ENCODE results near the gene NAV2.

NAV2 gene

DNA sequence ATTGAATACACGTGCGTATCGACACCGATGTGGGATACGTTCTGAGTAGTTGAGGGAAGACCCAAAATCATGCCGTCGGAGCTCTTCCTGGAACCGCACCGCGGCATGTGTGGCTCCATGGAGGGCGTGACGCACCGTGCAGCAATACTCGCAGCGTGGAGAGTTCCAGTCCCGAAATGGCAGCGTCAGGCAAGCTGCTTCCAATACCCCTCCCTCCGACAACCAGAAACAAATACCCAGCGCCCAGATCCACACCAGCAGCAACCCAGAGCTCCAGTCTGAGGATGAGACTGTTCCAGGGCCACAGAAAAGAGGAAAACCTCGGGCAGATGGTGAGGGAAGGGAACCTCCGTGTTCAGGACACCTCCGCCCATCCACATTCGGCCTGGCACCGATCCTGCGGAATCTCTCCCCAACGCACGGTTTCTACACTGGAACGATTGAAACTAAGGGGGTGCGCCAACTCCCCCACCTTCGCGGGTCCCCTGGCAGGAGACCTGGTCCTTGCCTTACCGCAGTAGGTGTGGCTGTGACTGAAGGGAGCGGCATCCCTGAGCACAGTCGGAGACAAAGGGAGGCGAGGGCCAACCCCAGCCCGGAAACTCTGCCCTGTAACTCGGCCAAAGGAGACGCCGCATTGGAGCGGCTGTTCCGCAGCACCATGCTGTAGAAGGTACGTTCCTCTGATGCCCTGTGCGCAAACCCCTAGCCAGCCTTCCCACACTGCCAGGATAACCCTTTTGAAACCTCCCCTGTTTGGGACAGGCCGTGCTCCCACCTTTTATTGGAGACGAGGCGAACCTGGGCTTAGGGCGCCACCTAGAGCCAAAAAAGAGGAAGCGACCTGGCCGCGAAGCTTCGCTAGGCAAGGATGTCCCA lies 419.4 kb downstream of the NAV2 start:
- peak; percentile 73 for DNase-seq

DNA sequence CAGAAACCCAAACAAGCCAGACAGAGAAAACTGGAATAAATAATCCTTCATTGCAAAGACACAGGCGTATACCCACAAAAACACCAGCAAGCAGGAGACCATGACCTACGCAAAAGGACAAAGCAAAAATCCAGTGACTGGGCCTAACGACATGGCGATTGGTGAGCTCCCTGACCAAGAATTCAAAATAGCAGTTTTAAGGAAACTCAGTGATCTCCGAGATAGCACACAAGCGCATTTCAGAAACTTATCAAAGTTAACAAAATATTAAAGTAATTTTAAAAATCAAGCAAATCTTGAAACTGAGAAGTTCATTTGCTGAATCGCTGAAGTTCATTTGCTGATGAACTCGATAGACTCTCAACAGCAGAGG lies 420.0 kb downstream of the NAV2 start:
- no peak for DNase-seq

DNA sequence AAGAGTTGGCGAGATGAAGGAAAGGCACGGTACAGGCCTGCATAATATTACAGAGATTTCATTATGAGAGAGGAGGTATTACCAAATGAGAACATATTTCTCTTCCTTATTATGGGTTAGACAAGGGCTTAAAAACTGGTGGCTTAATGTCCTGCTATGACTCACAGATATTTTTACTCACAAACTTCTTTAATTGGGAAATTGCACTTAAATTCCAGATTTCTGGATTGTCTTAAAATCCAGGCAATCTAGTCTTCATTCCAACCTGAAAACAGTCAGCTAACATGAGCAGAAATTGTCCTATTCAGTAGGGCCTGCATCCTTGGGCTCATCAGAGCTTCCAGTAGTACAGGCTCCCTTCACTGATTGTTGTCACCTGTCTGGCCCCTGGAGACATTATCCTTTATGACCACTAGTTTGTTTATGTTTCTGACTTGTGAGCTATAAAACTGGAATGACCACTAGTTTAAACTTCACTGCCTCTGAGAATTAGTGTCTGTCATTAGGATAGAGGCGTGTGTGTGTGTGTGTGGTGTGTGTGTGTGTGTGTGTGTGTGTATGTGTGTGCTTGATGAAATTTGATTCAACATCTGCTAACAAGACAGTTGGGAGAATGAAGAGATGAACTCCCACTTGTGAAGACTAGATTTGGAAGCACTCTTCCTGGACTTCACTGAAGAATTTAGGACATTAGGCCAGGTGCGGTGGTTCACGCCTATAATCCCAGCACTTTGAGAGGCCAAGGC lies 422.5 kb downstream of the NAV2 start:
- no peak for DNase-seq

DNA sequence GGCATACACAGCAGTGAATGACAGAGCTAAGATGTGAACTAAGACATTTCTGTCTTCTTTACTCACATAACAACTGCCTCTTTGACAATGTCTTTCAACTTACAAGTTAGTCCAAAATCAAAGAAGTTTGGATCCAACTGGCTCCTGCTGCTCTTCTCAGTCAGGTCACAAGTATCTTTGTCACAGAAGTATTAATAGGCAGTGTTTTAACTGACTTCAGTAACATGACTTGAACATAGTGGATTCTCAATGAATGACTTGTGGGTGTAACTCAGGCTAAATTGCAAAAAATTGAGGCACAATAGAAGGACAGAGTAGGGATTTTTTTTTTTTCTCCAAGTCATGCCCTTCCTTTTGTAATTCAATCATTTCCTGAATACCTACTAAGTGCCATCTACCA lies 425.0 kb downstream of the NAV2 start:
- no peak for DNase-seq

DNA sequence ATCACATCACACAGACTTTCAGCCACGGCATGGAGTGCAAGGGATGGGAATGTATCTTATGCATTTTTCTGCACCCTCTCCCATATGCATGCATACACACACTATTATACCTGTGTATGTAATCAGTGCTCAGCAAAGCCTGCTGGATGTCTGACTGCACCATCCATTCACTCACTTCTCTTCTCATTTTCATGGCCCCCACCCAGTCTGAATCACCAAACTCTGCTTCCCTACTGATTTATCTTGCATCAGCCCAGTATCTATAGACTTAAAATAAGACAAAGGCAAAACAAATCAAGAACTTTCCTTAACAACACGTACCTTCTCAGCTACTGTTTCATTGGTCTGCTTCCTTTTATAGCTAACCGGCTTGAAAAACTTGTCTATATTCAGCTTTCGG lies 426.1 kb downstream of the NAV2 start:
- DNase-seq, result no peak

DNA sequence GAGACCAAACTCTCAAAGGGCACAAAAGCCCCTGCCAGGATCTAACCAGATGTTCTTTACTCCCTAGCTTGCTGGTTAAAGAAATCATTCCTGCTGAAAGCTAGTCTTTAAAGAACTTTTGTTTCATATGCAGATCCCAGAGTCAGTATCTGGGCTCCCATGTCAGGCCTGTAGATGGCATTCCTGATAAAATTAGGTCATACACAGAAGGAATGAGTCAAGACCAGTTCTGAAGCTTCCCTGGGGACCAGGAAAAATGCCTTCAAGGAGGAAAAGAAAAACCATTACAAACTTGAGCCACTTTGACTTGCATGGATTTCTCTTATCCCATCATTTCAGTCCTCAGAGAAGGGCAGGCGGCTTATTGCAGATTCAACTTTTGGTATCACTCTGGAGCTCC lies 441.7 kb downstream of the NAV2 start:
- DNase-seq, result no peak

DNA sequence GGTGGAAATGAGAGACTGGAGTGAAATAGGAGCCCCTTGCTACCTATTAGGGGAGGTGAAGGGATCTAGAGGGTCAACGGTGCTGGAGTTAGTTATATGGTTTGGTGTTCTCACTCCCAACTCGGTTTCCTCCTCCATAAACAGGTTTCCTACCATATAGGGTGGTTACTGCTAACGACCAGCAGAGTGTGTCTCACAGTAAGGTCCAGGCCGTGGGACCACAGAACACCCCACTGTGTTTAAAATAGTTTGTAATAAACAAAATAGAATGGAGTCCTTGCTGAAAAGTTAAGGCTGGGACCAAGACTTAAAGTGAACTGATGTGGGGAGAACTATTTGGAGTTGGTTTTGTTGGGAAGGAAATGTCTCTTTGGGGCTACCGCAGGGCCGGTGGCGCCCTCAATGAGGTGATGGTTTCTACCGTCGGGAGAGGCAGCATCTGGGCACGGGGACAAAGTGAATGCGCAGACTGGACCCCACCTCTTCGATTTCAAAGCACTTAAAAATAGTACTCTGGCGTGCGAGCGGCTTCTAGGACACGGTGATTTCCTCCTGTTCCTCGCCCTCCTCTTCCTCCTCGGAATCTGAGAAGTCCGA lies 443.1 kb downstream of the NAV2 start:
- DNase-seq, result no peak

DNA sequence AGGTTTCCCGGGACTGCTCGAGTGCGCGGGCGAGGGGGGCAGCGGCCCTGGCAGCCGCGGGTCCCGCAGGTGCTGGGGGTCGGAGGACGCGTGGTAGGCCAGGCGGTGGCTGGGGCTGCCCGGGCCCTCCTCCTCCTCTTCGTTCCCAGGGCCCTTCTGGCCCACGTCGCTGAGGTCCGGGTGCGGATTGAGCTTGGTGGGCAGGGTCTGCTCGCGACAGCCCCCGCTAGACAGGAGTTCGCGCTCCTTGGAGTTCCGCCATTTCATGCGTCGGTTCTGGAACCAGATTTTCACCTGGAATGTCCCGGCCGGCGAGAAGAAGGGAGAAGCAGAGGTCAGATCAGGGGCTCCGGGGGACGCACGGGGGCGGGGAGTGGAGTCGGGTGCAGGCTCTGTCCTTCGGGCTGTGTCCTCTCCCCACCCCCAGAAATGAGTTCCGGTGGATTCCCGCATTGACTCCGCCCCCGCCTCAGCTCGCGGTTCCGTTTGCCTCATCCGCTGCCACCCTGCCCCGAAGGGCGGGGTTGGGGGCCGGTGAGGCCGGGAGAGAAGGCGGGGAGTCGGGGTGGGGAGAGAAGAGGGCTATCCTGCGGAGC lies 443.7 kb downstream of the NAV2 start:
- DNase-seq, result no peak

DNA sequence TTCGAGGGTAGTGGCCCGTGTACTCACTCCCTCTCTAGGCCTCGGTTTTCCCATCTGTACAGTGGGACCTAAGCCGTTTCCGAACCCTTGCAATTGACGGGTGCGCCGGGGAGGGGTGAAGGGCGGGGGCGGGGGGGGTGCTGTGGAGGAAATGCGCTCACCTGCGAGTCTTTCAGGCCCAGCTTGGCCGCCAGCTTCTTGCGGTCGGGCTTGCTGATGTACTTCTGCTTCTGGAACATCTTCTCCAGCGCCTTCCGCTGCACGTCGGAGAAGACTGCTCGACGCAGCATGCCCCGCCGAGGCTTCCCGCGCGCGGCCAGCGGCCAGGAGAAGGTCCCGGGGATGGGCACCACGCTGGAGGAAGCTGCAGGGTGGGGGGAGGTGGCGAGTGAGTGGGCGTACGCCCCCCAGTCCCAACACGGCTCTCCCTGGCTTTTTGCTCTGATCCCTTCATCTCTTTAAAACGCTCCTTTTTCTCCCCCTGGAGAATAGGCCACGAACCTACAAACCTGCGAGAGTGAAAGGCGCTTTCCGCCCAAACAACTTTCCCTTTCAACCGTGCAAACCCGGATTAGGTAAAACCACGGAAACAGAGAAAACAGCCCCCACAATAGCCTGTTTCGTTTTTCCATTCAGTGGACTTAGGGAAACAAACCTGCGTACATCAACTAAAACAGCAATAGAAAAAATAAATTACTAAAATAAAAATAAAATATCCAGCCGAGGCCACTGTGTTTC lies 444.4 kb downstream of the NAV2 start:
- no peak for DNase-seq

DNA sequence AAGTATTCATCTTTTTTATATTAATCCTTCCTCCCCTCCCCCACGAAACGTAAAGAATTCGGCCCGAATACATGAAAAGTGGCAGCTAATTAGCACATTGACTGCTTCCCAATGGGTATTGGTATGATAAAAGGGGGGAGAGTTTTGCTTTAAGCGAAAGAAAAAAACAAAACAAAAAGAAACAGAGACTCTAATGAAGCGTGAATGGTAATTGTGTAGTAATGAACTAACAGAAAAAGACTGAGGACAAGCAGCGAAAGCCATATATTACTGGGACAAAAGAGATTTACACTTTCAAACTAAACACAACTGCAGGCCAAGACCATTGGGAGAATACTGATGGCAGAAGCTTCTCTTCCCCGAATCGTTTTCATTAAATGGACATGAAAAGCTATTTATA lies 445.1 kb downstream of the NAV2 start:
- no peak for DNase-seq

DNA sequence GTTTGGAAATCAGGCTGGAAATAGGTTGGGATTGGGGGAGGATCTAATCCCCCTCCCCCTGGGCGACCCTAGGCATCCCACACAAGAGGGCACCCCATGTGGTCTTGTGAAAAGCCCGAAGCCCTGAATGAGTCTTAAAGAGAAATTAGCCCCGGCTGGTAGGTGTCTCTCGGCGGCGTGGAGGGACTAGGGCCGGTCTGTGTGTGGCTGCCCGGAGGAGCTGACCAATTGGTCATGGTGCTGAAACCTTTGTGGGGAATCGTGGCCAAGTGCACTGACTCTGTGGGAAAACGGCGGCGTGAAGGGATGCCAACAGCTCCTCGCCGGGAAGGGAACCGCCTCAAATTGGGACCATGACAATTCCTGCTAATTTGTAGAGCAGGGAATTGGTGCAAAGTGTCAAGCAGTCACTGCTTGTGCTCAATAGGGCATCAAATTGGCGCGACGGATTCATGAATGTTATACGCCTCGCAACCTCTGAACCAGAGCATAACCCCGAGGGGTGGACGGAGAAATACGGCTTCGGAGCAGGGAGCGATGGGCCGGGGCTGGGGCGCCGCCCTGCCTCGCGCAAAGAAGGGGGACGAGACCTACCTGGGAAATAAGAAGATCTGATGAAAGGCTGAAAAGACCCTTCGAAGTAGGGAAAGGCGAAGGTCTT lies 446.1 kb downstream of the NAV2 start:
- peak; percentile 82 for DNase-seq

DNA sequence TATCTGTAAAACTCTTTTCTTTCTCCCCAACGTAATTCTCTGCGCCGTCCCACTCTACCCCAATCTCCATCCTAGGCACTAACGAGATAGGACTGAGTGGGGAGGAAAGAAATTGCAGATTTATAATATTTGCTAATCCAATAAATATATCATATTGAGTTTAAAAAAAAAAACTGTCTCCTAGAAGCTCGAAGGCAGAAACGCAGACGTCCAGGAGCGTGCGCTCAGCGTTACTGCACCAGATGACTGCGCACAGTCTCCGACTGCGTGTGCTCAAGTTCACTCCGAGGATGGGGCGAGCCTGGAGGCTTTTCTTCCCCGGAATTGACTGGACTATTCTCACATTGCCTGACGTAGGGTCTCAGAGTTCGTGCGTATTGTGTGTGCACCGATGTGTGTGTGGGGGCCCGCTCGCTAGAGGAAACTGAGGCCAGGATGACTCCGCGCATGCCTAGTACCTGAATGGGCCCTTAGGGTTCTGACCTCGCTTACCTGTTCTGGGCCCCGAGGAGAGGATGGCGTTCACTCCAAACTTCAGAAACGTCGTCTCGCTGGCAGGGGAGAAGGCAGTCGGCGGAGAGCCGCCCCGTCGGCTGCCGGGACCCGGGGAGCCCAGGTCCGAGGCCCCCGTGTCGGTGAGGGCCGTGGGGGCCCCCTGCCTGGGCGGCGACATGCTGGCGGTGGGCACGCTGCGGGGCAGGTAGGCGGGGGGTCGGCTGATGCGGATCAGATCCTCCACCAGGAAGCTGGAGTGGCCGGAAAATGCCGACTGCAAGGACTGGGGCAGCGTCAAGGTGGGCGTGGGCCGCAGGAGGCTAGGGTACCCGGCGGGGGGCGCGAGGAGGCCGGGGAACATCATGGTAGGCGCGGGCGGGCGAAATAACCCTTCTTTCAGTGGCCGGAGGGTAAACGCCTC lies 447.1 kb downstream of the NAV2 start:
- DNase-seq, result no peak

DNA sequence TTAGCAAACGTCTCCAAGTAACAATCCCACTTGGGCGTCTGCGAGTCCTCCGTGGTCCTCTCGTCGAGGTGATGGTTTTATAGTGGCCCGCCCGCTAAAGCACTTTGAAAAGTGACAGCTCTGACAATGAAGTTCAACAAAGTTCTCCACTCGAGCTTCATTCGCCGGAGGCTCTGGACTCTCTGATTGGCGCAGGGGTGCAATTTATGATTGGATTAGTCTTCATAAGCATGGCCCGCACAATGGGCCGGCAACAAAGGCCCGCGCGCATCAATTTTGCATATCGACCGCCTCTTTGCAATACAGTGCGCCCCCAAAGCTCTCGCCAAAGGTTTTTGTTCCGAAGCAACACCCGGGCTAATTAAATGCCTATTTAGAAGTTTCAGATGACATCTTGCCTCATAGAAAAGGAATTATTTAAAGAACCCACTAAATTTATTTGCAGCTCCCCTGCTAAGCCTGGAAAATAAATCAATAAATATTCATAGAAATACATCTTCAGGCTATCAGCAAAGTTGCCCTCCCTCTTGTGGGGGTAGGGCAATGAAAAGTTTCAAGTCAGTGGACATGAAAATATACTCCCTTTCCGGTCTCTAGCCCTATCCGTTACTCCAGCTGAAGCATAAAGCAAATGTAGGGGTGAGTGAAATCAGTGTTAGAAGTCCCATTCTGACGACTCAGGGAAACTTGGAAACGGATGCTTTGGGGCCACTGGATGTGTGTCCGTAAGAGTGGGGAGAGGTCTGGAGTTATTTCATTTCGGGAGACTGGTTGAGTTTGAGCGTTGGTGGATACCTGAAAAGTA lies 448.0 kb downstream of the NAV2 start, which contains the start of gene DBX1:
TSS of gene DBX1 (minus strand) at position 51 of the 805 bp plus-strand sequence. CDS start 151 bp downstream, outside the sequence.
- DNase-seq, result no peak

DNA sequence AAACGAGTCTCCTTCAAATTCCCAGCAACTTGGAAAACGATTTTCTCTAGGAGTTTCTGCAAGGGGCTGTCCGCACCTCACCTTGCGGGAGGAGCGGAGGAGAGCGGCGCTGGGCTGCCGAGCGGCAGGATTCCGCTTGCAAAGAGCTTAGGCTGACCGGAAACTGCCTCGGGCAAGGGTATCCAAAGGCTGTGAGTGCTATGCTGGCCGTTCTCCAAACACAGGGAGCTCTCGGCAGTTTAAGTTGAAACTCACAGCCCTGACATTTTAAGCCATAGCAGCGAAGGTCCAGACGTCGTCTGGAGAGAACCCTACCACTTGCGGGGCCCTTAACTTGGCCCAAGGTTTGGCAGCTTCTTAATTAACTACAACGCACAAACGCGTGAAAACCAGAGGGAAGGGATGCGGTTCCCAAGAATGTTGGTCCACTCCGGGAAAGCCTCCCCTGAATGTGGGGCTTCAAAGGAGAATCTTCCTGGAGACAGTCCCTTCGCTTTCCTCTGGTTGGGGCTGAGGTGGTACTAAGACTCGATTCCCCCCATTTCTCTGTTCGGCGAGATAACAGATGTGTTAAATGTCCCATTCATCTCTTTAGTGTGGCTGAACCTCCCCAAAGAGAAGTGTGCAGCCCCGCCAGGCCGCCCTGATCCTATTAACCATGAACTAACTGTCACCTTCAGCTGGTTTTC lies 448.7 kb downstream of the NAV2 start:
- no peak for DNase-seq

DNA sequence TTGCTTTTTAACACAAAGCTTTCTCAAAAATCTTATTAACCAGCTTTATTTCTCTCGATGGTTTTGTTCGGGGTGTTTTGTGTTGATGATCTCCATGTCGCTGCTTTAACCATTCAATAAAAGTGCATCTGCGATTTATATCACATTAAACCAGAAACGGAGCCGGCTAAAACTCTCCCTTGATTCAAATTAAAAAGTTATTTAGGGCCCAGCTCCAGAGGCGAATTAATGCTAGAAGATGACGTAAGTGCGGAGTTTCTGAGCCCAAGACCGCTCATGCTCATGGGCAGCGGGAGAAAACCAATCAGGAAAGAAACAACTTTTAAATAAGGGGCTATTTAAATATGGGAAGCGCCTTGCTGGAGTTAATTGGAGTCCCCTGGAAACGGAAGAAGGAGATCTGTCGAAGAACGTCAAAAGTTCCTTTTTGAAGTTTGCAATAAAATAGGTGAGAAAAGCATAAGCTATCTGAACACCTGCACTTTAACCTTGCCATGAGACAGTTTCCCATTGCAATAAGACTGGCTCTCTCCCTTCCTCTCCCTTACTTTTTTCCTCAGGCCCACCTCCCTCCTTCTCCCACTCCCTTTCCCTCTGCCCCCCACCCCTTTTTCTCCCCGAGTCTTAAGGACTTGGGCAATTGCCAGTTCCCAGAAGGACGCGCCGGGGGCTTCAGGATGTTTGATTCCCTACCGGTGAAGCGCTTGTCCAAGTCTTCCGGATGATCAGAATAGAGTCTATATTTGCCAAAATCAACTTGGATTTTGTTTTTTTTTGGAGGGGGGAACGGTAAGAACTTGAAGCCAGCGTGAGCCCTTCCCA lies 449.5 kb downstream of the NAV2 start:
- DNase-seq, result no peak

DNA sequence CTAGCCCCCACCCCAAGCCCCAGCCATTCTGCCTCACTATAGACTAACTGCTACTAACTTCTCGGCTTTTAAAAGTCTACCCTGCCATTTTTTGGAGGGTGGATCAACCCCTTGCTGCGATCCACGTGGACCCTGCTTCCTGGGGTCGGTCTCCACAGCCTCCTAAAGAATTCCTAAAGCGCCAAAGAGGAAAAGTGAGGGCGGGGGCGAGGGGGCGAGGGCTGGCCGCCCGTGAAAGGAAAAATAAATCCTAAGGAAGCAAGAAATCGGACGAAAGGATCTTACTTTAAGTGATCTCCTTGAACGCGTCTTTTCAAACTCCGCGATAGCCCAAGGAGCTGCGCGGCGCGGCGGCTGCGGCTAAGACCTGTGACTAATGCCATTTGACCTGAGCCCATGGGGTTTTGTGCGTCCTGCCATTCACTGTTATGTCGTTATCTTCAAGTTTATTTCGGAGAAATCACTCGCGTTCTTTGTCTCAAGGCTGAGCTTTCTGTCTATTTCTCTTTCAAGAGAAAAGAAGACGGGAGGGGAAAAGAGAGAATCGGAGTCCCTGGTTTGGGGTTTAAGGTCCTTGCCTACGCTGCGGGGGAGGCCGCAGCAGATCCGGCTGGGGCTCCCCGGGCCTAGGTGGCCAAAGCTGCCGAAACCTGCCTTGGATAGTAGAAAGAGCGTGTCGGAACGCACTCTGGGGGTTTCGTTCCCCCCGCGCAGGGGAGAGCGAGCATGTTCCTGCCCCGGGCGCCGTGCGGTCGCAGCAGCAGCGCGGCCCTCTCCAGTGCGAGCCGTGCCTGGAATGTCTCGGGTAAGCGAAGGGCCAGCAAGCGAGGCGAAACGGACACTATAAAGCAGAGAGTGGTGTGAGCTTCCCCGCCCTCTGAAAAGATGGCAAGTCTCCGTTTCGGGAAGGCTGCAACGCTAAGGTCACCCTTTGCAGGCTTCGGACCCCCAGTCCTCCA lies 450.5 kb downstream of the NAV2 start:
- DNase-seq, result peak; percentile 31

DNA sequence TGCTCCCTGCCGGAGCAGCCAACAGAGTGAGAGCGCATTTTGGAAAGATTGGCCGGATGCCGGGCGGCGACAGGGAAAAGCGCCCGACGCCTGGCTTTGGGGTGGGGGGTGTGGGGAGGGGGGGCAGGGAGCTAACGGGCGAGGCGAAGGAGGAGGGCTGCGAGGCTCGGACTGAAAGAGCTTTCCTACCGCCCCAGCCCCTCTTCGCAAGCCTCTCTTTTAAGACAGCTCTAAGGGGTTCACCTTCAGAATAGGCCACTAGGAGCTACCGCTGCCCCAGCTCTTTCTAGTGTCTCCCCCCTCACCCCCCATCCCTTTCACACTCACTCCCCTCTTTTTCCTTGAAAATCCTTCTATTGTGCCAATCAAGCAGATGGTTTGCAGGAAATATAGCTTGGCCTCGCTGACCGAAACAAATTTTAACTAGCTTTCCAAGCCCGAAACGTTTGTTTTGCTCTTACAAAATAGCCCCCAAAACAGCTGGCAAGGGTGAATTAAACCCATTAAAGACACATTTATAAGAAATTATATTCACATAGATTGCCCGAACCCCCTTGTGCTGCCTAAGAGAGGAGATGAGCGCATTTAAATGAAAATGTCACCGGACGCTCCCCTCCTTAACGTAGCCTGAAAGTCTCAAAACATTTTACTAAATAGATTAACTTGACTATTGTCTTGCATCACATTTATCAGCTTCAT lies 451.3 kb downstream of the NAV2 start:
- no peak for DNase-seq
